HFFc6 (cell line): ENCODE results near the gene MT1G. TPM values are rescaled to one million over a fixed set of nuclear protein-coding genes. Genes with fewer than 3 reads are reported as not detected.
"Not testable (repeated sequence)": the region's sequence is repeated elsewhere in the genome, so short reads cannot be mapped to it uniquely, and the experiment has no call there.

Source experiments
- DNase-seq: peaks from one replicate; pipeline ENCODE4 v3.0.0-alpha.2; 2018
- H3K27ac Mint-ChIP-seq: 2 replicates; pipeline ENCODE4 v1.8.0; 2020; ENCODE audit warnings: mild to moderate bottlenecking, mixed read lengths
- H3K27me3 Mint-ChIP-seq: 2 replicates; pipeline ENCODE4 v1.8.0; 2021; ENCODE audit warnings: mild to moderate bottlenecking, moderate library complexity, mixed read lengths; ENCODE audit not compliant: insufficient read depth
- H3K36me3 Mint-ChIP-seq: 2 replicates; pipeline ENCODE4 v1.8.0; 2021; ENCODE audit warnings: low read depth, mixed read lengths
- H3K4me1 Mint-ChIP-seq: 2 replicates; pipeline ENCODE4 v1.8.0; 2020; ENCODE audit warnings: low read depth, mixed read lengths
- H3K4me3 Mint-ChIP-seq: 2 replicates; pipeline ENCODE4 v1.8.0; 2020; ENCODE audit warnings: mild to moderate bottlenecking, moderate library complexity, mixed read lengths
- H3K9me3 Mint-ChIP-seq: 2 replicates; pipeline ENCODE4 v1.8.0; 2020; ENCODE audit warnings: mild to moderate bottlenecking, mixed read lengths
- total RNA-seq, 6 experiments: library from RNA; stranded (reverse); fragmentation: NEBNext Ultra II Directional; extraction: Animal tissue kit (Norgen Biotek cat#: 25700); gene quantifications; 2 replicates in 1 of 6; 3 replicates in 5 of 6; pipeline ENCODE4 v1.2.3, GENCODE V29; 2021
- TF ChIP-seq, protein P1 (sequence below): fragments of 200-600 bp; sonication (generic); IDR thresholded peaks from 2 replicates; pipeline ENCODE4 v1.5.0; 2021; ENCODE audit warnings: antibody characterized with exemption, mild to moderate bottlenecking

Gene MT1G
- total RNA-seq, 6 experiments from 2014 or later = 0.73 TPM; not detected in 5

DNA sequence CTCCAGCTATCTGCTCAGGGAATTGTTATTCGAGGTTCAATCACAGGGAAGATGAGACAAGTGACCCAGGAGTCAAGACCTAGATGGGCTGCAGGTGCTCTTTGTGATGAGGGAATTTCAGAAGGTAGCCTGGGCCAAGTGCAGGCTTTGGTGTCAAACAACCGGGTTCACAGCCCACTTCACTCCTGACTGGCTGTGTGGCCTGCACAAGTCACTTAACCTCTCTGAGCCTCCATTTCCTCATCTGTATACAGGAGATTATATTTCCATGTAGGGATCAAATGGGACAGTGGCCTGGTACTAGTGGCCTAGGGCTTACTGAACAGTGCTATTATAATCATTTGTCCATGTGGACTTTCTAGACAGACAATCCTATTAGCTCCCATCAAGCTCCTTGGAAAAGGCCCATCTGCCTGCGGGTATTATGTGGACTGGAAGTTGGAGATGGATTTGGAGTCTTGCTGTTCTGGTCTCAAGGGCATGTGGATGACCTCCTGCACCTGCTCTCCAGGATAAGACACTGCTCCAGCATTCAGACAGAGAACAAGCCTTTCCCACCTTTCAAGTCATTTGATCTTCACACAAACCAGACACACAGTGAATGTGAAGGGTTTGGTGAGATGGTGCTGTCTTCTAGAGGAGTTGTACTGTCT, 11.3 kb upstream of the MT1G start:
- no peaks in the 10 kb centered on the region for H3K9me3 Mint-ChIP-seq
- peaks cover 25% of the 10 kb centered on the region for H3K27me3 Mint-ChIP-seq
- H3K36me3 Mint-ChIP-seq = no peaks in the 10 kb centered on the region
- H3K4me1 Mint-ChIP-seq = peaks cover 25% of the 10 kb centered on the region
- DNase-seq = no peak
- H3K27ac Mint-ChIP-seq = no peak overlapping the region
- TF ChIP-seq, protein P1, sequence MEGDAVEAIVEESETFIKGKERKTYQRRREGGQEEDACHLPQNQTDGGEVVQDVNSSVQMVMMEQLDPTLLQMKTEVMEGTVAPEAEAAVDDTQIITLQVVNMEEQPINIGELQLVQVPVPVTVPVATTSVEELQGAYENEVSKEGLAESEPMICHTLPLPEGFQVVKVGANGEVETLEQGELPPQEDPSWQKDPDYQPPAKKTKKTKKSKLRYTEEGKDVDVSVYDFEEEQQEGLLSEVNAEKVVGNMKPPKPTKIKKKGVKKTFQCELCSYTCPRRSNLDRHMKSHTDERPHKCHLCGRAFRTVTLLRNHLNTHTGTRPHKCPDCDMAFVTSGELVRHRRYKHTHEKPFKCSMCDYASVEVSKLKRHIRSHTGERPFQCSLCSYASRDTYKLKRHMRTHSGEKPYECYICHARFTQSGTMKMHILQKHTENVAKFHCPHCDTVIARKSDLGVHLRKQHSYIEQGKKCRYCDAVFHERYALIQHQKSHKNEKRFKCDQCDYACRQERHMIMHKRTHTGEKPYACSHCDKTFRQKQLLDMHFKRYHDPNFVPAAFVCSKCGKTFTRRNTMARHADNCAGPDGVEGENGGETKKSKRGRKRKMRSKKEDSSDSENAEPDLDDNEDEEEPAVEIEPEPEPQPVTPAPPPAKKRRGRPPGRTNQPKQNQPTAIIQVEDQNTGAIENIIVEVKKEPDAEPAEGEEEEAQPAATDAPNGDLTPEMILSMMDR = no peak
- H3K4me3 Mint-ChIP-seq = no peak overlapping the region

DNA sequence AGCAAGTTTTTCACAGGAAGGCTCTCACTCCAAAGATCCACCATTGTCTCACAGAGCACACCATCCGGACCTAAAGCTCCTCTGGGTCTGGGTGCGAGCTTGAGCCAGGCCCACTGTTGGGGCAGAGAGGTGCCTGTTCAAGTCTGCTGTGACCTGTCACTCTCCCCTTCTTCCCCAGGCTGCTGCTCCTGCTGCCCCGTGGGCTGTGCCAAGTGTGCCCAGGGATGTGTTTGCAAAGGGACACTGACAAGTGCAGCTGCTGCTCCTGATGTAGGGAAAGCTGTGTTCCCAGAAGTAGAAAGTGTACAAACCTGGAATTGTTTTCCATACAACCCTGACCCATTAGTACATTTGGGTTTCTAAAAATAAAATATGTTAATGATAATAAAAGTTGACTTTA, 9.6 kb upstream of the MT1G start:
- Mint-ChIP-seq H3K4me1 (peaks cover 10% of the 10 kb centered on the region), H3K9me3 (no peaks in the 10 kb centered on the region), H3K27ac (no peak overlapping the region), H3K4me3 (no peak overlapping the region), H3K27me3 (peaks cover 35% of the 10 kb centered on the region), H3K36me3 (no peaks in the 10 kb centered on the region)
- no peak for DNase-seq
- TF ChIP-seq, protein P1 = no peak

DNA sequence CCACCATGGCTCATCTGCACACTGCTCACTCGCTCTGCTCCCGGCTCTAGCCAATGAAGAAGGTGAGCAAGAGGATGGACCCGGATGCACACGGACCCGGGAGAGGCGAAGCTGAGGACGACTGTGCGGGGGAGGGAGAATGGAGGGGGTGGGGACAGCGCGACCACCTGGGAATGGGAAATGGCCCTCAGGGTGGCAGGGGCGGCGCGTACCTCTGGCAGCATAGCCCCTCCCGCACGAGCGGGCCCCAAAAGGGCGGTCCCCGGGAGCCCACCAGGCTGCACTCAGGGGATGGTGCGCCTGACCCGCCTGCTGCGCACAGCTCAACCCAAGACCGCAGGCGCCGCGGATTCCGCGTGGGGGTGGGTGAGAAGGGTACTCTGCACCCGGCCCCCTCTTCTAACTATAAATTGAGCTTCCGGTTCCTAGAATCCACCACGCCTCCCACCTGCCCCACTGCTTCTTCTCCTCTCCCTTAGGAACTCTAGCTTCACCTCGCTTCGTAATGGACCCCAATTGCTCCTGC, 7.9 kb upstream of the MT1G start:
- H3K4me3 Mint-ChIP-seq = peak overlapping the region; percentile 41; the same call in 1 of the 2 replicates
- no peak for DNase-seq
- H3K27ac Mint-ChIP-seq = no peak overlapping the region
- TF ChIP-seq, protein P1 = no peak
- no peaks in the 10 kb centered on the region for H3K9me3 Mint-ChIP-seq
- H3K4me1 Mint-ChIP-seq = peaks cover 4% of the 10 kb centered on the region; the same call in 1 of the 2 replicates
- peaks cover 43% of the 10 kb centered on the region for H3K27me3 Mint-ChIP-seq
- no peaks in the 10 kb centered on the region for H3K36me3 Mint-ChIP-seq

DNA sequence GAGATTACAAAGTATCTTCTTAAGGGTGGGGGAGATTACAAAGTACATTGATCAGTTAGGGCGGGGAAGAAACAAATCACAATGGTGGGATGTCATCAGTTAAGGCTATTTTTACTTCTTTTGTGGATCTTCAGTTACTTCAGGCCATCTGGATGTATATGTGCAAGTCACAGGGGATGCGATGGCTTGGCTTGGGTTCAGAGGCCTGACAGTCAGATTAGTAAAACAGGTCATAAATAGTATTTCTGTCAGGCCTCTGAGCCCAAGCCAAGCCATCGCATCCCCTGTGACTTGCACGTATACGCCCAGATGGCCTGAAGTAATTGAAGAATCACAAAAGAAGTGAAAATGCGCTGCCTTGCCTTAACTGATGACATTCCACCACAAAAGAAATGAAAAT, 6.7 kb upstream of the MT1G start:
- H3K36me3 Mint-ChIP-seq, H3K9me3 Mint-ChIP-seq, H3K27ac Mint-ChIP-seq, H3K4me1 Mint-ChIP-seq, DNase-seq, H3K4me3 Mint-ChIP-seq: not testable (repeated sequence)
- H3K27me3 Mint-ChIP-seq = peaks cover 55% of the 10 kb centered on the region

DNA sequence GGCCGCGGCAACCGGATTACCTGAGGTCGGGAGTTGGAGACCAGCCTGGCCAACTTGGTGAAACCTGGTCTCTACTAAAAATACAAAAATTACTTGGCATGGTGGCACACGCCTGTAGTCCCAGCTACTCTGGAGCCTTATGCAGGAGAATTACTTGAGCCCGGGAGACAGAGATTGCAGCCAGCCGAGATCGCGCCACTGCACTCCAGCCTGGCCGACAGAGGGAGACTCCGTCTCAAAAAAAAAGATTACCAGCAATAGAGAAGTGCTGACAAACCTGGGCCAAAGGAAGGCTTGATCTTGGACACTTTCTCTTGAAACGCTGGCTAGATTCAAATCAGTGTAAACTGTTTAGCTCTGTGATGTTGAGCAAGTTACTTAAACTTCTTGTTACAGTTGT, 6.1 kb upstream of the MT1G start:
- peaks cover 61% of the 10 kb centered on the region for H3K27me3 Mint-ChIP-seq
- H3K36me3 Mint-ChIP-seq = no peaks in the 10 kb centered on the region
- DNase-seq = peak; percentile 35
- no peak overlapping the region for H3K27ac Mint-ChIP-seq
- TF ChIP-seq, protein P1 = peak; percentile 78
- no peak overlapping the region for H3K4me3 Mint-ChIP-seq
- H3K9me3 Mint-ChIP-seq = no peaks in the 10 kb centered on the region
- H3K4me1 Mint-ChIP-seq = peaks cover 7% of the 10 kb centered on the region; the same call in 1 of the 2 replicates

DNA sequence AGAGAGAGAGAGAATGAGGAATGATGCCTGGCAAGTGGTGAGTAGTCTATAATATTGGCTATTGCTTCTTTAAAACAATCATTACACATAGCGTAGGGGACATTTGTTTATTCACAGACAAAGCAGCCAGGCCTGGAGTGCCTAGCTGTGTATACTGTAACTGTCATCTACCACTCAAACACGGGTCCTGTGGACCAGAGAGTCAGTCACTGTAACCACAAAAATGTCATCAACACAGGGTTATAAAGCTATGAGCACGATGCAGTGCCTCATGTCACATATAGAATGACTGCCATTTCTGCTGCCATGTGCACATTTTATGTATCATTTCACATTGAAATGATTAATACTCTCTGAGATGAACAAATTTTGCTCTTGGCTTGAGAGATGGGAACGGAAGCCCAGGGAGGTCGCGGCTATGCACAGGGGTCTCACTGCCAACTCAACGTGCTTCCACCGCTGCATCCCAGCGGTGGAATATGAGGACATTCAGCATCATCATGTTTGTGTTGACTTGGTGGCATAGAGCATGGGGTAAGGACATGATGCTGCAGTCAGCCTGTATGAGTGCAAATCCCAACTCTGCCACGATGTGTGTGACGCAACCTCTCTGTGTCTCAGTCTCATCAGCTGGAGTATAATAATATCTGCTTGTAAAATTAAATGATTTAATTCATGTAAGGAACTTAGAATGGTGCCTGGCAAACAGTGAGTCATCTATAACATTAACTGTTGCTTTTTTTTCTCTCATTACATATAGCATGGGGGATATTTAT, 5.1 kb upstream of the MT1G start:
- no peaks in the 10 kb centered on the region for H3K9me3 Mint-ChIP-seq
- H3K36me3 Mint-ChIP-seq = no peaks in the 10 kb centered on the region; the same call in 1 of the 2 replicates
- no peak for DNase-seq
- no peak overlapping the region for H3K27ac Mint-ChIP-seq
- TF ChIP-seq, protein P1 = no peak
- peaks cover 7% of the 10 kb centered on the region; the same call in 1 of the 2 replicates for H3K4me1 Mint-ChIP-seq
- H3K27me3 Mint-ChIP-seq = peaks cover 70% of the 10 kb centered on the region
- H3K4me3 Mint-ChIP-seq = no peak overlapping the region

DNA sequence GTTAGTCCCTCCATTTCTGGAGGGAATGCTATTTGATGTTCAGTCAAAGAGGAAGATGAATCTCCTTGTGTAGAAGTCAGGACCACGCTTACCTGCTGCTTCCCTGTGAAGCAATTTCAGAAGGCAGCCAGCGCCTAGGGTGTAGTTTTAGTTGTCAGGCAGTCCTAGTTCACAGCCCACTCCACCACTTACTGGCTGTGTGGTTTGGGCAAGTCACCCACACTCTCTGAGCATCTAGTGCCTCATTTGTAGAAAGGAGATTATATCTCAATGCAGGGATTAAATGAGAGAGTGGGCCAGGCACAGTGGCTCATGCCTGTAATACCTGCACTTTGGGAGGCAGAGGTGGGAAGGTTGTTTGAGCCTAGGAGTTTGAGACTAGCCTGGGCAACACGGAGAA, 4.3 kb upstream of the MT1G start:
- H3K9me3 Mint-ChIP-seq, H3K36me3 Mint-ChIP-seq, H3K4me3 Mint-ChIP-seq, H3K4me1 Mint-ChIP-seq, H3K27ac Mint-ChIP-seq, DNase-seq: not testable (repeated sequence)
- peaks cover 70% of the 10 kb centered on the region for H3K27me3 Mint-ChIP-seq

DNA sequence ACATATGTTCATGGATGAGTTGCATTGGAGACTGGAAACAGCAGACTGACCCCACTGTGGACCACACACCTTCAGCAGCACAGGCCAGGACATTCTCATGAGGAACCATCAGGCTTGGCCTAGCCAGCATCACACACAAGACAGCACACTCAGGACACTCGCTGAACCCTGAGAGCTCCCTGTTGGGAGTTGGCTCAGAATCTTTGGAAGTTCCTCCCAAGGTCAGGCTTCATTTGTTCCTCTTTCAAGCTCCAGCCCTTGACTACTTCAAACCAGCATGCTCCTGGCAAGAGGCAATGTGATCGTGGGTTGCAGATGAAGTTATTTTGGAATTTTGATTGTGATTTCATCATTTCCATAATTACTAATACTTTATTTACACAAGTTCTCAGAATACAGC, 3.8 kb upstream of the MT1G start:
- H3K36me3 Mint-ChIP-seq, DNase-seq, H3K4me3 Mint-ChIP-seq, H3K27ac Mint-ChIP-seq, H3K4me1 Mint-ChIP-seq, H3K9me3 Mint-ChIP-seq: not testable (repeated sequence)
- H3K27me3 Mint-ChIP-seq = peaks cover 66% of the 10 kb centered on the region
